Measurements from ENCODE around the gene ZBTB7C. TPM values are rescaled to one million over a fixed set of nuclear protein-coding genes. Genes with fewer than 3 reads are reported as not detected.

ZBTB7C gene
- total and polyA plus RNA-seq, 2 of the 8 experiments (the other 6 are each of a cell fraction or from before 2014, with no cell fraction given) = 0.15 to 0.45 TPM

DNA sequence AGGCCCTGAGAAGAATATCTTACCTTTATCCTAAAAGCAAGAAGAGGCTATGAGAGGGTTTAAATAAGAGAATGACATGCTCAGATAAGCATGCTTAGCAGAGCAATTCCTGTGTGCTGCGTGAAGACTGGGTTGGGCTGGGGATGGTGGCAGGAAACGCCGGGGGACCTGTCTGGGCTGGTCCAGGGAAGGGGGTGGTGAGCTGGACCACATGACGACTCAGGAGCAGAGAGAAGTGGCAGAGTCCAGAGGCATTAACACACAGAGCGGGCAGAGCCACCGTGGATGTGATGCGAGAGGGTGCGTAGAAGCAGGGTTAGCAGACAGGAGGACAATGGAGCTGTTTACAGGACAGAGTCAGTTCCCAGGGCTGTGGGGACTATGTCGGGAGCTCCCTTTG is 84.5 kb downstream of the ZBTB7C start:
- Histone ChIP-seq H3K23ac (ENCODE audit: insufficient read length) (no peak overlapping the region), H3K27me3 (replicated peaks in 1 of 4; ENCODE audit: control insufficient read depth in 3 of 4, extremely low read depth in 1 of 4, insufficient read depth in 3 of 4, low read length in 3 of 4) (no peaks in the 10 kb centered on the region), H3K4ac (replicated peaks; ENCODE audit: insufficient read length, low read depth, low read length) (no peak overlapping the region), H3K36me3 (ENCODE audit: control insufficient read depth in 2 of 4, insufficient read depth in 4 of 4, low read length in 3 of 4) (no peaks in the 10 kb centered on the region), H3K18ac (ENCODE audit: extremely low read depth, low read length) (no peak overlapping the region; the same call in 1 of the 2 replicates), H3K79me2 (ENCODE audit: control insufficient read depth in 1 of 2, insufficient read depth in 2 of 2, low read length in 2 of 2) (no peaks in the 10 kb centered on the region), H2AK5ac (ENCODE audit: low read depth, low read length) (no peak overlapping the region), H2AFZ (ENCODE audit: low read length) (0 out of 2 replicates have a peak overlapping the region, but pooled peaks have one; percentile 22), H3K9me3 (ENCODE audit: insufficient read depth in 2 of 2, low read depth in 1 of 2, low read length in 1 of 2) (no peaks in the 10 kb centered on the region), H3K4me3 (ENCODE audit: extremely low read depth in 1 of 4, insufficient read depth in 2 of 4, low read depth in 3 of 4, low read length in 4 of 4) (no peak overlapping the region), H3K23me2 (ENCODE audit: low read depth, low read length) (no peaks in the 10 kb centered on the region), H2BK12ac (ENCODE audit: low read depth, low read length) (no peak overlapping the region), H4K8ac (ENCODE audit: extremely low read depth, insufficient read depth, low read length) (no peak overlapping the region), H4K5ac (ENCODE audit: insufficient read length, low read depth, low read length) (no peak overlapping the region), H4K91ac (replicated peaks; ENCODE audit: insufficient read length, low read length) (no peak overlapping the region), H2BK5ac (ENCODE audit: low read depth, low read length) (no peak overlapping the region; the same call in 1 of the 2 replicates), H4K20me1 (replicated peaks in 1 of 2; ENCODE audit: control insufficient read depth in 1 of 2, insufficient read depth in 2 of 2, low read length in 2 of 2) (no peaks in the 10 kb centered on the region), H2BK20ac (ENCODE audit: low read length) (no peak overlapping the region), H3K9ac (replicated peaks in 1 of 4; ENCODE audit: extremely low read depth in 1 of 4, low read depth in 3 of 4, low read length in 3 of 4) (no peak overlapping the region), H3K56ac (replicated peaks; ENCODE audit: insufficient read length, low read depth, low read length) (no peak overlapping the region), H2BK15ac (ENCODE audit: low read length) (no peak overlapping the region), H3K4me1 (replicated peaks in 1 of 4; ENCODE audit: control insufficient read depth in 3 of 4, insufficient read depth in 4 of 4, low read length in 3 of 4) (no peaks in the 10 kb centered on the region), H3K14ac (ENCODE audit: insufficient read length) (no peak overlapping the region), H3K4me2 (ENCODE audit: insufficient read depth in 1 of 2, low read depth in 2 of 2, low read length in 2 of 2) (no peak overlapping the region), H2BK120ac (replicated peaks; ENCODE audit: low read depth, low read length) (no peak overlapping the region), H3K79me1 (ENCODE audit: low read depth, low read length) (no peaks in the 10 kb centered on the region), H3K27ac (ENCODE audit: low read depth, low read length) (no peak overlapping the region)
- POLR2A ChIA-PET (ENCODE audit: partially characterized antibody) = no interaction called here
- 90% methylated on average over 9 of the region's 9 CpGs; no CpG with 5 or more reads in 1 of the 2 experiments for WGBS, 2 experiments (ENCODE audit: extremely low coverage in 1 of 2, insufficient coverage in 1 of 2, insufficient read length in 1 of 2, insufficient replicate concordance in 2 of 2, low coverage in 1 of 2, low lambda C conversion rate in 2 of 2, missing lambda C conversion rate in 1 of 2)
- TF ChIP-seq TEAD4 (IDR thresholded peaks at IDR 0.05; ENCODE audit: low read depth, low read length) = no peak
- no peak for TF ChIP-seq BCL11A (IDR thresholded peaks at IDR 0.05; ENCODE audit: low read depth in 2 of 2, low read length in 2 of 2)
- TF ChIP-seq SP1 (IDR thresholded peaks at IDR 0.05; ENCODE audit: low read depth, low read length) = no peak
- no peak for TF ChIP-seq POU5F1 (IDR thresholded peaks at IDR 0.05; ENCODE audit: low read depth, low read length)
- no peak for TF ChIP-seq SP4 (IDR thresholded peaks at IDR 0.05; ENCODE audit: low read length)
- no peak for TF ChIP-seq BRCA1 (IDR thresholded peaks at IDR 0.05; ENCODE audit: low read depth, low read length)
- TF ChIP-seq POLR2A (IDR thresholded peaks at IDR 0.05; ENCODE audit: control extremely low read depth in 1 of 2, low read depth in 2 of 2, low read length in 2 of 2) = no peak
- TF ChIP-seq SP2 (IDR thresholded peaks at IDR 0.05; ENCODE audit: low read length) = no peak
- TF ChIP-seq EZH2 (IDR thresholded peaks at IDR 0.05; ENCODE audit: low read depth, low read length, severe bottlenecking) = no peak
- CTCF ChIA-PET (ENCODE audit: partially characterized antibody) = interaction anchor here (0.7 to 1.9 kb wide), 7 partner anchors 10 to 123 kb away, joined by 3 to 8 read pairs (median 3); no protein-coding TSS in a partner anchor
- DNase-seq (ENCODE audit: low read depth in 1 of 2, low spot score in 2 of 2) = no peak
- FAIRE-seq = no peak
